Stimulated activated CD4-positive, alpha-beta T cell treated with anti-CD3 and anti-CD28 coated beads, Interleukin-4, amount 100 ng/mL, for 4 hours (primary cell): Measurements from ENCODE around the gene C3orf38.
"Not testable (repeated sequence)": the region's sequence is repeated elsewhere in the genome, so short reads cannot be mapped to it uniquely, and the experiment has no call there.

Experiments used
- DNase-seq, 2 experiments: peaks; one replicate each; pipeline ENCODE4 v3.0.0-alpha.2; 2020

C3orf38 gene

GRCh38 chr3:88149509-88150362 lies at the start of gene C3orf38:
TSS of gene C3orf38 (plus strand) at chr3:88149959. CDS start at chr3:88150053, 94 bp downstream.
- peak; percentile 73 to 74 for DNase-seq

GRCh38 chr3:88101142-88101541 lies 48.6 kb upstream of the C3orf38 start:
- DNase-seq: no peak

GRCh38 chr3:88105325-88105724 lies 44.4 kb upstream of the C3orf38 start:
- DNase-seq: no peak

- DNase-seq: no peak
Observed at GRCh38 chr3:88112289-88112688, 37.5 kb upstream of the C3orf38 start.

- DNase-seq: peak; percentile 19 to 38
Observed at GRCh38 chr3:88113311-88114162, 36.2 kb upstream of the C3orf38 start.

GRCh38 chr3:88114878-88115549 lies 34.7 kb upstream of the C3orf38 start:
- DNase-seq: no peak

GRCh38 chr3:88117683-88118082 lies 32.1 kb upstream of the C3orf38 start:
- no peak for DNase-seq

GRCh38 chr3:88118603-88119002 lies 31.2 kb upstream of the C3orf38 start:
- not testable (repeated sequence) for DNase-seq

- DNase-seq: no peak
Observed at GRCh38 chr3:88123526-88123925, 26.2 kb upstream of the C3orf38 start.

GRCh38 chr3:88131695-88132094 lies 18.1 kb upstream of the C3orf38 start:
- no peak for DNase-seq

GRCh38 chr3:88132894-88133293 lies 16.9 kb upstream of the C3orf38 start:
- no peak for DNase-seq

- no peak for DNase-seq
Observed at GRCh38 chr3:88133711-88134263, 16.0 kb upstream of the C3orf38 start.

GRCh38 chr3:88137836-88138235 lies 11.9 kb upstream of the C3orf38 start:
- DNase-seq: no peak

GRCh38 chr3:88141458-88142083 lies 8.2 kb upstream of the C3orf38 start:
- DNase-seq: no peak

- no peak for DNase-seq
Observed at GRCh38 chr3:88142094-88142624, 7.6 kb upstream of the C3orf38 start.

- no peak for DNase-seq
Observed at GRCh38 chr3:88147261-88147660, 2.5 kb upstream of the C3orf38 start.

GRCh38 chr3:88148651-88149050 lies 1.1 kb upstream of the C3orf38 start:
- no peak for DNase-seq

GRCh38 chr3:88149101-88149508 lies 654 bp upstream of the C3orf38 start:
- DNase-seq: peak; percentile 7 to 41

GRCh38 chr3:88150371-88150770 lies 612 bp downstream of the C3orf38 start:
- DNase-seq: peak in 1 of 2 experiments; percentile 28

- DNase-seq: no peak
Observed at GRCh38 chr3:88150806-88151205, 1.0 kb downstream of the C3orf38 start.

- DNase-seq: no peak
Observed at GRCh38 chr3:88151358-88151757, 1.6 kb downstream of the C3orf38 start.

GRCh38 chr3:88152841-88153240 lies 3.1 kb downstream of the C3orf38 start:
- no peak for DNase-seq
